MM.1S (cell line): ENCODE data around the gene CPLX1.

Experiments
- DNase-seq: peaks from one replicate; pipeline ENCODE4 v3.0.0-alpha.2; 2015
- H2AFZ ChIP-seq: fragments of 300-600 bp; sonication (generic); 2 replicates; pipeline ENCODE4 v1.6.0; 2016; ENCODE audit warnings: antibody characterized with exemption, low read length
- H3F3A ChIP-seq: fragments of 300-600 bp; sonication (generic); 2 replicates; pipeline ENCODE4 v1.6.1; 2016; ENCODE audit warnings: mild to moderate bottlenecking, antibody characterized with exemption, low read length, moderate library complexity, mixed read lengths; ENCODE audit not compliant: insufficient read depth
- H3K27ac ChIP-seq: fragments of 300-600 bp; sonication (generic); 2 replicates; pipeline ENCODE4 v1.5.1; 2016; ENCODE audit warnings: mild to moderate bottlenecking, low read length
- H3K27me3 ChIP-seq: fragments of 300-600 bp; sonication (generic); replicated peaks from 2 replicates; pipeline ENCODE4 v1.6.0; 2016; ENCODE audit warnings: low read length; ENCODE audit not compliant: insufficient read depth
- H3K36me3 ChIP-seq: fragments of 300-600 bp; sonication (generic); replicated peaks from 2 replicates; pipeline ENCODE4 v1.6.1; 2016; ENCODE audit warnings: mild to moderate bottlenecking, low read length, mixed read lengths; ENCODE audit not compliant: insufficient read depth
- H3K4me1 ChIP-seq: fragments of 300-600 bp; sonication (generic); 2 replicates; pipeline ENCODE4 v1.6.1; 2016; ENCODE audit warnings: low read length, mixed read lengths
- H3K4me2 ChIP-seq: fragments of 300-600 bp; sonication (generic); 2 replicates; pipeline ENCODE4 v1.6.0; 2016; ENCODE audit warnings: low read depth, low read length
- H3K4me3 ChIP-seq: fragments of 300-600 bp; sonication (generic); 2 replicates; pipeline ENCODE4 v1.5.1; 2016; ENCODE audit warnings: low read length, mixed read lengths
- H3K79me2 ChIP-seq: fragments of 300-600 bp; sonication (generic); 2 replicates; pipeline ENCODE4 v1.6.1; 2016; ENCODE audit warnings: mixed run types, low read length, mixed read lengths
- H3K9ac ChIP-seq: fragments of 300-600 bp; sonication (generic); 2 replicates; pipeline ENCODE4 v1.6.1; 2016; ENCODE audit warnings: low read length, mixed read lengths
- H3K9me2 ChIP-seq: fragments of 300-600 bp; sonication (generic); replicated peaks from 2 replicates; pipeline ENCODE4 v1.6.1; 2016; ENCODE audit warnings: mild to moderate bottlenecking, low read length, mixed read lengths; ENCODE audit not compliant: insufficient read depth
- H3K9me3 ChIP-seq: fragments of 300-600 bp; sonication (generic); replicated peaks from 2 replicates; pipeline ENCODE4 v1.6.1; 2016; ENCODE audit warnings: mild to moderate bottlenecking, low read length, mixed read lengths; ENCODE audit not compliant: insufficient read depth
- H4K20me1 ChIP-seq: fragments of 300-600 bp; sonication (generic); 2 replicates; pipeline ENCODE4 v1.6.1; 2016; ENCODE audit warnings: mild to moderate bottlenecking, low read length, moderate library complexity, mixed read lengths; ENCODE audit not compliant: insufficient read depth
- CTCF ChIP-seq: fragments of 300-600 bp; sonication (generic); IDR thresholded peaks from 2 replicates; pipeline ENCODE4 v1.5.1; 2016; ENCODE audit warnings: antibody characterized with exemption, low read length, mixed read lengths
- EZH2 ChIP-seq: fragments of 300-600 bp; sonication (generic); optimal IDR thresholded peaks from 2 replicates; pipeline ENCODE3; 2017; ENCODE audit warnings: low read depth, mild to moderate bottlenecking, antibody characterized with exemption, low read length, mixed read lengths
- EZH2phosphoT487 ChIP-seq: fragments of 300-600 bp; sonication (generic); IDR thresholded peaks from 2 replicates; pipeline ENCODE4 v1.6.1; 2018; ENCODE audit warnings: antibody characterized with exemption, low read length

Gene CPLX1

DNA sequence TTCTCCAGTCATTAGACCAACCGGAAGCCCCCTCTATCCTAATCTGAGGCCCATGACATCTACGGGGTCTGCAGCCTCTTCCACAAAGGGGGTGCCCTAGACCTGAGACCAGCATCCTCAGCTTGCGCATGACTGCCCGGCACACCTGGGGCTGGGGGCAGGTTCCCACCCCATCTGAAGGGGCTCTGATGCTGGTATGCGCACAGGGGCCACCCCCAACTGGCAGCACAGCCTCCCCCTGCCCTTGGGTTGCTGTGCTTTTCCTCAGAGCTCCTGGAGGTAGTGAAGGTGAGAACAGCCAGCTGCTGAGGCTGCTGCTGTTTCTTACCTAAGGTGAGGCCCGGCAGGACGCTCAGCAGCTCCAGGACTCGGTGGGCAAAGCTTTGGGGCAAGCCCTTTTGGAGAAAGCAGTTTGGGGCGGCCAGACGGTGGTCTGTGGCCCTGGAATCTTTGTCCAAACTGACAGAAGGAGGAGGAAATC, 18.9 kb upstream of the CPLX1 start:
- no peaks in the 10 kb centered on the region for H3K36me3 ChIP-seq
- no peak overlapping the region for H2AFZ ChIP-seq
- H3K79me2 ChIP-seq: no peaks in the 10 kb centered on the region
- DNase-seq: no peak
- no peaks in the 10 kb centered on the region for H3K9me2 ChIP-seq
- H3K9ac ChIP-seq: no peak overlapping the region
- no peaks in the 10 kb centered on the region for H3K4me1 ChIP-seq
- TF ChIP-seq CTCF (no peak), EZH2phosphoT487 (no peak), EZH2 (no peak)
- H3F3A ChIP-seq: no peaks in the 10 kb centered on the region
- H3K4me3 ChIP-seq: no peak overlapping the region
- no peaks in the 10 kb centered on the region for H4K20me1 ChIP-seq
- no peaks in the 10 kb centered on the region for H3K9me3 ChIP-seq
- no peak overlapping the region for H3K4me2 ChIP-seq
- H3K27ac ChIP-seq: no peak overlapping the region
- H3K27me3 ChIP-seq: no peaks in the 10 kb centered on the region

DNA sequence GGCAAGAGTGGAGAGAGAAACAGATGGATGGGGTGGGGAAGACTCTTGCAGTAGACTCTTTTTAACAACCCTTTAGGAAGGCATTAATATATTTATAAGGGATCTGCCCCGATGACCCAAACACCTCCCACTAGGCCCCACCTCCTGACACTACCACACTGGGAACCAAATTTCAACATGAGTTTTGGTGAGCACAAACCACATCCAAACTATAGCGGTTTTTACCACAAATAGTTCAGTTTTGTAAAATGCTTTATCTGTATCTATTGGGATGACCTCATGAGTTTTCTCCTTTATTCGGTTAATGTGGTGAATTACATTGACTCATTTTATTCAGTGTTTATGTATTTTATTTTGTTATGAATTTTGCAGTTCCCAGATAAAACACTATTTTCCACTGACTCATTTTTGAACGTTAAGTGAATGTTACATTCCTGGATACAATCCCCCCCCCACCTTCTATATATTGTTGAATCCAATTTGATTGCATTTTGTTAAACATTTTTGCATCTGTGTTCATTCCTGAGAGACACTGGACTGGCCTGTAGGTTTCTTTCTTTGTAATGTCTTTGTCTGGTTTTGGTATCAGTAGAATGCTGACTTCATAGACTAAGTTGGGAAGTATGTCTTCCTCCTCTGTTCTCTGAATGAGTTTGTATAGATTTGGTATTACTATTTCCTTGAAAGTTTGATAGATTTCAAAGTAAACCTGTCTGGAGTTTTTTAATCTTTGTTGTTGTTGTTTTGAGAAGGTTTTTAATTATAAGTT, 13.9 kb upstream of the CPLX1 start:
- H3K9me2 ChIP-seq: no peaks in the 10 kb centered on the region
- TF ChIP-seq EZH2phosphoT487 (no peak), CTCF (no peak), EZH2 (no peak)
- DNase-seq: no peak
- H3K27ac ChIP-seq: no peak overlapping the region
- H2AFZ ChIP-seq: no peak overlapping the region
- no peaks in the 10 kb centered on the region for H3K79me2 ChIP-seq
- no peak overlapping the region for H3K4me2 ChIP-seq
- no peak overlapping the region for H3K4me3 ChIP-seq
- no peaks in the 10 kb centered on the region for H3K4me1 ChIP-seq
- H3K9me3 ChIP-seq: no peaks in the 10 kb centered on the region
- no peak overlapping the region for H3K9ac ChIP-seq
- no peaks in the 10 kb centered on the region for H3F3A ChIP-seq
- no peaks in the 10 kb centered on the region for H4K20me1 ChIP-seq
- H3K27me3 ChIP-seq: no peaks in the 10 kb centered on the region
- no peaks in the 10 kb centered on the region for H3K36me3 ChIP-seq

- Histone ChIP-seq H3F3A (no peaks in the 10 kb centered on the region), H3K4me2 (no peak overlapping the region), H3K79me2 (no peaks in the 10 kb centered on the region), H3K27ac (no peak overlapping the region), H3K9ac (no peak overlapping the region), H3K9me3 (no peaks in the 10 kb centered on the region), H3K9me2 (no peaks in the 10 kb centered on the region), H3K4me3 (no peak overlapping the region), H3K36me3 (no peaks in the 10 kb centered on the region), H3K4me1 (no peaks in the 10 kb centered on the region), H3K27me3 (no peaks in the 10 kb centered on the region), H2AFZ (no peak overlapping the region), H4K20me1 (no peaks in the 10 kb centered on the region)
- no peak for TF ChIP-seq EZH2phosphoT487
- no peak for TF ChIP-seq CTCF
- no peak for TF ChIP-seq EZH2
- DNase-seq: no peak
These were observed 11.8 kb upstream of the CPLX1 start for GRCh38 chr4:837772-838171.
